Aorta (tissue), 5 donors: Measurements from ENCODE around the gene OR6Q1. TPM values are rescaled to one million over a fixed set of nuclear protein-coding genes. Genes with fewer than 3 reads are reported as not detected.

ENCODE experiments used
- ATAC-seq: fragments of 200-7000 bp; cut with Tn5 transposase; one replicate; pipeline ENCODE4 v1.9.1; 2022; ENCODE audit warnings: moderate library complexity; ENCODE audit not compliant: low FRiP score
- DNase-seq, 2 donors: peaks; one replicate each; pipeline ENCODE4 v3.0.0-alpha.2; 2020
- H3K27ac ChIP-seq, 2 donors: one replicate each; pipeline ENCODE4 v1.5.1; 2013; ENCODE audit warnings: low read length in 2 of 2, mild to moderate bottlenecking in 2 of 2, moderate library complexity in 2 of 2, control low read depth in 1 of 2, inconsistent platforms in 1 of 2, low read depth in 1 of 2
- H3K27me3 ChIP-seq, 2 donors: one replicate each; pipeline ENCODE4 v1.6.1; 2013; ENCODE audit warnings: control low read depth in 1 of 2, low read length in 1 of 2, mild to moderate bottlenecking in 1 of 2, moderate library complexity in 1 of 2; ENCODE audit not compliant: insufficient read depth in 2 of 2, control insufficient read depth in 1 of 2
- H3K36me3 ChIP-seq, 2 donors: one replicate each; pipeline ENCODE4 v1.6.1; 2013; ENCODE audit warnings: control low read depth in 1 of 2, low read length in 1 of 2, mild to moderate bottlenecking in 1 of 2; ENCODE audit not compliant: insufficient read depth in 2 of 2, control insufficient read depth in 1 of 2
- H3K4me1 ChIP-seq, 2 donors: one replicate each; pipeline ENCODE4 v1.6.1; 2013; ENCODE audit warnings: low read length in 2 of 2, control low read depth in 1 of 2, mild to moderate bottlenecking in 1 of 2, moderate library complexity in 1 of 2; ENCODE audit not compliant: insufficient read depth in 2 of 2, control insufficient read depth in 1 of 2
- H3K4me3 ChIP-seq, 2 donors: one replicate each; pipeline ENCODE4 v1.5.1; 2013; ENCODE audit warnings: low read length in 2 of 2, control low read depth in 1 of 2, mild to moderate bottlenecking in 1 of 2
- H3K9me3 ChIP-seq: one replicate; pipeline ENCODE4 v1.6.1; 2013; ENCODE audit warnings: mild to moderate bottlenecking, low read length; ENCODE audit not compliant: control insufficient read depth
- WGBS, 2 donors: extraction: QIAGEN DNeasy Blood & Tissue Kit; methylation state at CpG; one replicate each; pipeline ENCODE4 v1.1.7; 2013; 5-methylcytosine and 5-hydroxymethylcytosine counted together
- intact Hi-C, 2 donors: fragments of 100-400 bp; cut with DNase I; formaldehyde crosslinking; loops; one replicate each; pipeline versions ENCODE4 v1.14.2 to v1.15.0; 2022
- polyA plus RNA-seq, 2 donors: library from polyadenylated mRNA; stranded (reverse); fragments of 200-250 nt; gene quantifications; one replicate each; pipeline ENCODE4 v1.2.3, GENCODE V29; 2013
- total RNA-seq, 2 donors: library from RNA; stranded (reverse); fragmentation: NEBNext Ultra II Directional; extraction: Animal tissue kit (Norgen Biotek cat#: 25700); gene quantifications; one replicate each; pipeline ENCODE4 v1.2.1, GENCODE V29; 2021
- donor health status: healthy with polysubstance abuse.
- donor health status: Bipolar disorder and iron deficiency.
- donor health status: DM: no; HTN: no; CAD: no.
- donor health status: DM: no; HTN: no; CAD: no.
- donor health status: DM: yes; HTN: yes; CAD: no.

Gene OR6Q1
- total and polyA plus RNA-seq, 4 donors: not detected

DNA sequence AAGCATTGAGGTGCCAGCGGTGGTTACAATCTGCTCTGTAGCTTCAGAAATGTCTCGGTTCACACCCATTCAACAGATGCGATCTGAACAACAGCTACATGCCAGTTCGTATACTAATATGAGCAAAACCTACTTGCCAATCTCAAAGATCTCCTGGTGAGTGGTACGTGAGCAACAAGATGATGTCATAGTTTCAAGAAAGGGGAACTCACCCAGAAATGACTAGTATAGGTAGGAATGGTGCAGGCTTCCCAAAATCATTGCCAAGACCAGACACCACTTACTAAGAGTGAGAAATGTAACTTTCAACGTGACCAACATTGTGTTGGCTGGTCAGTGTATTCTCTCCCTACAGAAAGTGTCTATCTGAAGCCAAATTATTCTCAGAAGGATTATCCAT lies 31.1 kb downstream of the OR6Q1 start:
- Histone ChIP-seq H3K9me3 (no peaks in the 10 kb centered on the region), H3K4me1 (no peaks in the 10 kb centered on the region), H3K27me3 (no peaks in the 10 kb centered on the region), H3K27ac (no peak overlapping the region), H3K36me3 (no peaks in the 10 kb centered on the region), H3K4me3 (no peak overlapping the region)
- DNase-seq: no peak
- intact Hi-C loops: no loop called here
- no peak for ATAC-seq
- 46 to 49% methylated on average over 6 of the region's 6 CpGs for WGBS, 2 donors

GRCh38 chr11:58067685-58068084 lies 36.9 kb downstream of the OR6Q1 start:
- no peak overlapping the region for H3K27ac ChIP-seq
- H3K36me3 ChIP-seq: no peaks in the 10 kb centered on the region
- H3K4me1 ChIP-seq: no peaks in the 10 kb centered on the region
- intact Hi-C loops: no loop called here
- ATAC-seq (no peak), DNase-seq (no peak)
- no peaks in the 10 kb centered on the region for H3K9me3 ChIP-seq
- 62 to 68% methylated on average over 5 of the region's 5 CpGs for WGBS, 2 donors
- no peaks in the 10 kb centered on the region for H3K27me3 ChIP-seq
- H3K4me3 ChIP-seq: no peak overlapping the region

DNA sequence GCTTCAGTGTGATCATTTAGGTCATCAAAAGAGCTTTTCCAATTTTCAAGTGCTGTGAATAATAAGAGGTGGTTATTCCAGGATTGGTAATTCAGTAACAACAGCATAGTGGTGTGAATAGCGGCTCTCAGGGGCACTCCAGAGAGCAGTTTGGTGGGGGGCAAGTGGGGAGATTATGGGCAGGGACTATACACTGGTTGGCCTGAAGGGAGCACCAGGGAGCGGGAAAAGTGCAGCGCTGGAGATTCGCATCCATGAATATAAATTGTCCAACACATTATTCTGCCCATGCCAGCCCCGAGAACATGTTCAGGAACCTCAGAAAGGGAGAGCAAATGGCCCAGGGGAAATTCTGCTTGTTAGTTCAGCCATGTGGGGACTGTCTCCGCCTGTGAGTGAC lies 37.9 kb downstream of the OR6Q1 start:
- H3K36me3 ChIP-seq: no peaks in the 10 kb centered on the region
- no peak overlapping the region for H3K27ac ChIP-seq
- H3K9me3 ChIP-seq: no peaks in the 10 kb centered on the region
- H3K4me3 ChIP-seq: no peak overlapping the region
- DNase-seq (no peak), ATAC-seq (no peak)
- no peaks in the 10 kb centered on the region for H3K27me3 ChIP-seq
- 85 to 92% methylated on average over 6 of the region's 6 CpGs for WGBS, 2 donors
- intact Hi-C loops: no loop called here
- no peaks in the 10 kb centered on the region for H3K4me1 ChIP-seq

- 95 to 97% methylated on average over 1 of the region's 1 CpG for WGBS, 2 donors
- Histone ChIP-seq H3K36me3 (no peaks in the 10 kb centered on the region), H3K4me1 (no peaks in the 10 kb centered on the region), H3K9me3 (no peaks in the 10 kb centered on the region), H3K4me3 (no peak overlapping the region), H3K27me3 (no peaks in the 10 kb centered on the region), H3K27ac (no peak overlapping the region)
- no peak for ATAC-seq
- DNase-seq: no peak
- intact Hi-C loops: no loop called here
Observed at GRCh38 chr11:58070585-58070984, 39.8 kb downstream of the OR6Q1 start.

- intact Hi-C loops: no loop called here
- H3K36me3 ChIP-seq: no peaks in the 10 kb centered on the region
- no peak for DNase-seq
- 30% methylated on average over 2 of the region's 2 CpGs for WGBS, 2 donors
- H3K27me3 ChIP-seq: no peaks in the 10 kb centered on the region
- no peaks in the 10 kb centered on the region for H3K4me1 ChIP-seq
- ATAC-seq: no peak
- H3K4me3 ChIP-seq: no peak overlapping the region
- no peaks in the 10 kb centered on the region for H3K9me3 ChIP-seq
- H3K27ac ChIP-seq: no peak overlapping the region
Observed at GRCh38 chr11:58075781-58076180, 45.0 kb downstream of the OR6Q1 start.

Other genes starting within 250 kb of the OR6Q1 start
- not detected for gene OR9Q1, start 7.1 kb upstream of the OR6Q1 start, total RNA-seq
- gene OR9Q1, start 7.1 kb upstream of the OR6Q1 start, polyA plus RNA-seq: not detected
- not detected for gene OR9I1, start 94.6 kb downstream of the OR6Q1 start, total RNA-seq
- gene OR9I1, start 94.6 kb downstream of the OR6Q1 start, polyA plus RNA-seq: not detected
- gene OR9Q2, start 158.1 kb downstream of the OR6Q1 start, total RNA-seq: not detected
- not detected for gene OR9Q2, start 158.1 kb downstream of the OR6Q1 start, polyA plus RNA-seq
- not detected for gene OR1S2, start 173.2 kb downstream of the OR6Q1 start, total RNA-seq
- not detected for gene OR1S2, start 173.2 kb downstream of the OR6Q1 start, polyA plus RNA-seq
- gene OR1S1, start 181.8 kb downstream of the OR6Q1 start, total RNA-seq: not detected
- gene OR1S1, start 181.8 kb downstream of the OR6Q1 start, polyA plus RNA-seq: not detected
- not detected for gene OR10Q1, start 198.0 kb downstream of the OR6Q1 start, total RNA-seq
- gene OR10Q1, start 198.0 kb downstream of the OR6Q1 start, polyA plus RNA-seq: not detected
- gene OR10W1, start 237.3 kb downstream of the OR6Q1 start, total RNA-seq: not detected
- not detected for gene OR10W1, start 237.3 kb downstream of the OR6Q1 start, polyA plus RNA-seq